Endothelial cell of umbilical vein (primary cell): ENCODE measurements around the gene DTD1. TPM values are rescaled to one million over a fixed set of nuclear protein-coding genes. Genes with fewer than 3 reads are reported as not detected.

Source experiments
- BruUV-seq: library from RNA; stranded (reverse); fragments of 400-500 nt; replicated peaks from 2 replicates; lab custom pipeline; 2021; lab: Mats Ljungman, UMichigan
- CTCF ChIA-PET: fragments of 300-600, 350-600 bp; sonication (Branson Sonifier 250); formaldehyde crosslinking; loops from one replicate; lab custom pipeline; 2021; ENCODE audit warnings: antibody characterized with exemption, inconsistent platforms; lab: Charles Lee
- POLR2A ChIA-PET: fragments of 300-600, 350-600 bp; sonication (Branson Sonifier 250); formaldehyde crosslinking; loops from one replicate; lab custom pipeline; 2021; ENCODE audit warnings: antibody characterized with exemption, inconsistent platforms; lab: Charles Lee
- DNase-seq: peaks from one replicate; pipeline ENCODE4 v3.0.0-alpha.2; 2011; ENCODE audit warnings: low read depth, low spot score
- FAIRE-seq: peaks from 2 replicates; lab custom pipeline; 2011; peaks lifted over from hg19 to GRCh38; lab: Jason Lieb, UNC
- H2AFZ ChIP-seq: 2 replicates; pipeline ENCODE4 v1.6.0; 2012; ENCODE audit warnings: low read depth, low read length, control low read depth, inconsistent platforms
- H3K27ac ChIP-seq: 2 replicates; pipeline ENCODE4 v1.5.1; 2011; ENCODE audit warnings: low read depth, mild to moderate bottlenecking, control low read depth, low read length, moderate library complexity; ENCODE audit not compliant: insufficient read depth
- H3K27me3 ChIP-seq, 2 experiments: 2 replicates each; pipeline versions ENCODE4 v1.6.0 to v1.6.1; 2011; ENCODE audit warnings: low read length in 2 of 2, mixed read lengths in 1 of 2; ENCODE audit not compliant: control insufficient read depth in 2 of 2, insufficient read depth in 2 of 2
- H3K36me3 ChIP-seq, 2 experiments: 2 replicates in 1 of 2; 3 replicates in 1 of 2; pipeline ENCODE4 v1.5.1; 2011; ENCODE audit warnings: low read length in 2 of 2, mild to moderate bottlenecking in 1 of 2, moderate library complexity in 1 of 2; ENCODE audit not compliant: control insufficient read depth in 2 of 2, insufficient read depth in 2 of 2; ENCODE audit errors: extremely low read depth in 1 of 2
- H3K4me1 ChIP-seq: 3 replicates; pipeline ENCODE4 v1.5.1; 2011; ENCODE audit warnings: mild to moderate bottlenecking, low read length; ENCODE audit not compliant: control insufficient read depth, insufficient read depth; ENCODE audit errors: extremely low read depth
- H3K4me2 ChIP-seq: 2 replicates; pipeline ENCODE4 v1.6.1; 2011; ENCODE audit warnings: low read length, control low read depth, mixed read lengths; ENCODE audit not compliant: insufficient read depth
- H3K4me3 ChIP-seq, 3 experiments: fragments of 200-600 bp in 1 of 3; sonication (generic), shearing (Covaris generic) in 1 of 3; replicated peaks in 1 of 3; 2 replicates each; pipeline ENCODE4 v1.5.1; 2011 to 2016; ENCODE audit warnings: control low read depth in 3 of 3, low read length in 3 of 3, mild to moderate bottlenecking in 2 of 3, inconsistent platforms in 1 of 3, low read depth in 1 of 3, moderate library complexity in 1 of 3; ENCODE audit not compliant: insufficient read depth in 1 of 3
- H3K79me2 ChIP-seq: 2 replicates; pipeline ENCODE4 v1.6.0; 2012; ENCODE audit warnings: low read length, inconsistent platforms; ENCODE audit not compliant: control insufficient read depth, insufficient read depth
- H3K9ac ChIP-seq: replicated peaks from 2 replicates; pipeline ENCODE3; 2011; ENCODE audit warnings: low read length, control low read depth; ENCODE audit not compliant: insufficient read depth; ENCODE audit errors: extremely low read depth
- H3K9me1 ChIP-seq: replicated peaks from 3 replicates; pipeline ENCODE4 v1.6.0; 2011; ENCODE audit warnings: mild to moderate bottlenecking, low read length; ENCODE audit not compliant: control insufficient read depth, insufficient read depth; ENCODE audit errors: extremely low read depth
- H3K9me3 ChIP-seq: replicated peaks from 2 replicates; pipeline ENCODE4 v1.5.1; 2012; ENCODE audit warnings: low read length, inconsistent platforms; ENCODE audit not compliant: control insufficient read depth, insufficient read depth
- H4K20me1 ChIP-seq: replicated peaks from 2 replicates; pipeline ENCODE3; 2011; ENCODE audit warnings: mild to moderate bottlenecking, low read length; ENCODE audit not compliant: control insufficient read depth, insufficient read depth; ENCODE audit errors: extremely low read depth
- CTCF ChIP-seq, 2 donors: IDR thresholded peaks; 1 replicate in 1 of 2; 2 replicates in 1 of 2; pipeline ENCODE4 v1.5.1; 2011; ENCODE audit warnings: low read length in 2 of 2, mild to moderate bottlenecking in 2 of 2, moderate library complexity in 2 of 2, control low read depth in 1 of 2, inconsistent platforms in 1 of 2, low read depth in 1 of 2; ENCODE audit not compliant: insufficient read depth in 1 of 2; ENCODE audit errors: extremely low read depth in 1 of 2
- FOS ChIP-seq: IDR thresholded peaks from 2 replicates; pipeline ENCODE4 v1.6.1; 2011; ENCODE audit warnings: mild to moderate bottlenecking, low read length, moderate library complexity, borderline replicate concordance; ENCODE audit not compliant: insufficient read depth
- MYC ChIP-seq: IDR thresholded peaks from one replicate; pipeline ENCODE4 v1.6.1; 2011; ENCODE audit warnings: mild to moderate bottlenecking, low read depth, low read length
- POLR2A ChIP-seq: IDR thresholded peaks from 2 replicates; pipeline ENCODE4 v1.6.1; 2012; ENCODE audit warnings: low read depth, mild to moderate bottlenecking, control low read depth, low read length
- dilution Hi-C: fragments of 300-500 bp; cut with MboI; formaldehyde crosslinking; loops from one replicate; pipeline ENCODE4 v1.15.0; 2019; ENCODE audit warnings: low sequenced_read_pairs; ENCODE audit not compliant: extremely low pct_ligation_motif_present
- intact Hi-C: fragments of 100-400 bp; cut with micrococcal nuclease; formaldehyde crosslinking; loops from one replicate; pipeline ENCODE4 v1.10.0; 2022
- polyA plus RNA-seq, 4 experiments: library from polyadenylated mRNA; depleted of rRNA in 3 of 4; stranded (reverse) in 3 of 4; unstranded in 1 of 4; fragments of >200 nt; gene quantifications; 2 replicates each; pipeline versions ENCODE4 v1.2.1 to v1.2.3, GENCODE V29; 2011 to 2012; ENCODE audit warnings: missing spikeins in 1 of 4
- total RNA-seq: library from RNA; stranded (reverse); gene quantifications from 2 replicates; pipeline ENCODE4 v1.2.3, GENCODE V29; 2021

DTD1 gene
- total and polyA plus RNA-seq, 2 donors (not counting 3 experiments of a cell fraction or from before 2014, with no cell fraction given): 48.2 to 50.8 TPM

- intact Hi-C loops: no loop called here
- H3K27me3 ChIP-seq: no peaks in the 10 kb centered on the region
- H3K4me3 ChIP-seq: no peak overlapping the region
- no peak overlapping the region for H2AFZ ChIP-seq
- no peaks in the 10 kb centered on the region for H3K79me2 ChIP-seq
- H3K4me2 ChIP-seq: no peak overlapping the region
- no peak for FAIRE-seq
- H3K9me1 ChIP-seq: no peaks in the 10 kb centered on the region
- no TSS peak for BruUV-seq
- no peak for DNase-seq
- H3K9me3 ChIP-seq: no peaks in the 10 kb centered on the region
- POLR2A ChIA-PET: no interaction called here
- no peaks in the 10 kb centered on the region for H3K4me1 ChIP-seq
- no peaks in the 10 kb centered on the region for H4K20me1 ChIP-seq
- TF ChIP-seq POLR2A (no peak), MYC (no peak), CTCF (IDR thresholded peaks at IDR 0.05; ENCODE audit: extremely low read depth in 1 of 2, insufficient read depth in 1 of 2, low read depth in 1 of 2, low read length in 2 of 2) (peak; percentile 24 to 42)
- CTCF ChIA-PET: no interaction called here
- H3K9ac ChIP-seq: no peak overlapping the region
- H3K27ac ChIP-seq: no peak overlapping the region
- dilution Hi-C loops: no loop called here
- H3K36me3 ChIP-seq: no peaks in the 10 kb centered on the region
Measured at GRCh38 chr20:18628330-18628920, 40.6 kb downstream of the DTD1 start.

GRCh38 chr20:18632196-18632789 is 44.4 kb downstream of the DTD1 start:
- peak; percentile 82 for FAIRE-seq
- no TSS peak for BruUV-seq
- CTCF ChIA-PET: interaction anchor here (0.6 to 2.9 kb wide), 25 partner anchors 9 to 1040 kb away, joined by 3 to 40 read pairs (median 3); no protein-coding TSS in a partner anchor
- intact Hi-C loops: loop anchor here (1.0 to 10.0 kb wide), 5 partner anchors 163 to 1030 kb away; no protein-coding TSS in a partner anchor
- peak; percentile 49 for DNase-seq
- no peaks in the 10 kb centered on the region for H3K79me2 ChIP-seq
- TF ChIP-seq CTCF (IDR thresholded peaks at IDR 0.05; ENCODE audit: extremely low read depth in 1 of 2, insufficient read depth in 1 of 2, low read depth in 1 of 2, low read length in 2 of 2) (peak; percentile 93 to 95), MYC (no peak), FOS (no peak)
- no peak overlapping the region for H2AFZ ChIP-seq
- no peaks in the 10 kb centered on the region for H4K20me1 ChIP-seq
- dilution Hi-C loops: no loop called here
- no peak overlapping the region for H3K4me2 ChIP-seq
- no peak overlapping the region for H3K27ac ChIP-seq
- no peaks in the 10 kb centered on the region for H3K27me3 ChIP-seq
- no peak overlapping the region for H3K9ac ChIP-seq
- no peaks in the 10 kb centered on the region for H3K9me3 ChIP-seq
- no peaks in the 10 kb centered on the region for H3K4me1 ChIP-seq
- POLR2A ChIA-PET: no interaction called here
- H3K4me3 ChIP-seq: no peak overlapping the region
- H3K9me1 ChIP-seq: no peaks in the 10 kb centered on the region
- no peaks in the 10 kb centered on the region for H3K36me3 ChIP-seq
